IMR-90 (cell line): ENCODE data around the gene IL2RA. TPM values are rescaled to one million over a fixed set of nuclear protein-coding genes. Genes with fewer than 3 reads are reported as not detected.

Experiments
- ATAC-seq: fragments of 200-7000 bp; cut with Tn5 transposase; 2 replicates; pipeline ENCODE4 v1.9.1; 2020; ENCODE audit warnings: low read depth, mild to moderate bottlenecking, moderate library complexity
- BruUV-seq: library from RNA; stranded (reverse); fragments of 400-500 nt; replicated peaks from 2 replicates; lab custom pipeline; 2021; lab: Mats Ljungman, UMichigan
- CTCF ChIA-PET: fragments of 300-600 bp; formaldehyde crosslinking; extraction: SDS; loops from one replicate; lab custom pipeline; 2021; ENCODE audit warnings: antibody characterized with exemption; lab: Yijun Ruan, JAX
- POLR2A ChIA-PET: fragments of 300-600 bp; sonication (Branson Sonifier 250); formaldehyde crosslinking; loops from one replicate; lab custom pipeline; 2022; ENCODE audit warnings: antibody characterized with exemption; ENCODE audit not compliant: unreplicated experiment; lab: Charles Lee
- DNase-seq: peaks from one replicate; pipeline ENCODE4 v3.0.0; 2013
- H2AFZ ChIP-seq: replicated peaks from 2 replicates; pipeline ENCODE3; 2013; ENCODE audit warnings: low read length, mild to moderate bottlenecking; ENCODE audit not compliant: poor library complexity
- H2AK5ac ChIP-seq: 2 replicates; pipeline ENCODE4 v1.6.1; 2013; ENCODE audit warnings: low read depth, low read length, inconsistent platforms
- H2AK9ac ChIP-seq: replicated peaks from 2 replicates; pipeline ENCODE3; 2013; ENCODE audit warnings: mild to moderate bottlenecking, low read depth, low read length, moderate library complexity; ENCODE audit not compliant: poor library complexity
- H2BK120ac ChIP-seq: 2 replicates; pipeline ENCODE4 v1.6.1; 2013; ENCODE audit warnings: low read depth, low read length, inconsistent platforms
- H2BK15ac ChIP-seq: 3 replicates; pipeline ENCODE4 v1.6.1; 2013; ENCODE audit warnings: low read depth, low read length, inconsistent platforms
- H2BK20ac ChIP-seq: 2 replicates; pipeline ENCODE4 v1.6.1; 2013; ENCODE audit warnings: low read depth, mild to moderate bottlenecking, inconsistent platforms, low read length, moderate library complexity
- H2BK5ac ChIP-seq: 2 replicates; pipeline ENCODE4 v1.6.1; 2013; ENCODE audit warnings: mild to moderate bottlenecking, low read depth, low read length, inconsistent platforms; ENCODE audit not compliant: poor library complexity, severe bottlenecking
- H3K14ac ChIP-seq: replicated peaks from 2 replicates; pipeline ENCODE4 v1.6.1; 2013; ENCODE audit warnings: low read depth, low read length, inconsistent platforms
- H3K18ac ChIP-seq: 2 replicates; pipeline ENCODE4 v1.6.1; 2013; ENCODE audit warnings: low read depth, low read length, control low read depth
- H3K23ac ChIP-seq: 2 replicates; pipeline ENCODE4 v1.6.1; 2013; ENCODE audit warnings: low read depth, low read length, inconsistent platforms
- H3K27ac ChIP-seq: 2 replicates; pipeline ENCODE4 v1.5.1; 2013; ENCODE audit warnings: mild to moderate bottlenecking, control low read depth, low read length; ENCODE audit not compliant: insufficient read depth
- H3K27me3 ChIP-seq: 2 replicates; pipeline ENCODE4 v1.6.1; 2013; ENCODE audit warnings: low read length; ENCODE audit not compliant: control insufficient read depth, insufficient read depth
- H3K36me3 ChIP-seq: 2 replicates; pipeline ENCODE4 v1.6.1; 2013; ENCODE audit warnings: low read length, mixed read lengths; ENCODE audit not compliant: control insufficient read depth, insufficient read depth
- H3K4ac ChIP-seq: 2 replicates; pipeline ENCODE4 v1.6.1; 2013; ENCODE audit warnings: low read depth, low read length, inconsistent platforms
- H3K4me1 ChIP-seq: 2 replicates; pipeline ENCODE4 v1.6.1; 2013; ENCODE audit warnings: low read length, mixed read lengths; ENCODE audit not compliant: control insufficient read depth, insufficient read depth
- H3K4me2 ChIP-seq: 2 replicates; pipeline ENCODE4 v1.6.1; 2013; ENCODE audit warnings: low read depth, mild to moderate bottlenecking, control low read depth, low read length, moderate library complexity
- H3K4me3 ChIP-seq: 2 replicates; pipeline ENCODE4 v1.5.1; 2013; ENCODE audit warnings: low read depth, mild to moderate bottlenecking, control low read depth, low read length, moderate library complexity; ENCODE audit not compliant: insufficient read depth
- H3K56ac ChIP-seq: 2 replicates; pipeline ENCODE4 v1.6.1; 2013; ENCODE audit warnings: low read length, inconsistent platforms; ENCODE audit not compliant: insufficient read depth; ENCODE audit errors: extremely low read depth
- H3K79me1 ChIP-seq, 2 experiments: 2 replicates each; pipeline ENCODE4 v1.6.1; 2013; ENCODE audit warnings: low read length in 2 of 2, inconsistent platforms in 1 of 2, low read depth in 1 of 2
- H3K9ac ChIP-seq: 2 replicates; pipeline ENCODE4 v1.6.1; 2013; ENCODE audit warnings: low read depth, low read length, control low read depth
- H3K9me1 ChIP-seq: 2 replicates; pipeline ENCODE4 v1.6.1; 2013; ENCODE audit warnings: low read length, inconsistent platforms; ENCODE audit not compliant: insufficient read depth
- H3K9me3 ChIP-seq: 2 replicates; pipeline ENCODE4 v1.6.1; 2013; ENCODE audit warnings: low read length; ENCODE audit not compliant: control insufficient read depth, insufficient read depth
- H4K20me1 ChIP-seq: 2 replicates; pipeline ENCODE4 v1.6.1; 2013; ENCODE audit warnings: low read length, inconsistent platforms; ENCODE audit not compliant: insufficient read depth
- H4K5ac ChIP-seq: 2 replicates; pipeline ENCODE4 v1.6.1; 2013; ENCODE audit warnings: mild to moderate bottlenecking, low read depth, low read length, control low read depth
- H4K8ac ChIP-seq, 2 experiments: 2 replicates each; pipeline ENCODE4 v1.6.1; 2013; ENCODE audit warnings: low read depth in 2 of 2, low read length in 2 of 2, control low read depth in 1 of 2, inconsistent platforms in 1 of 2
- H4K91ac ChIP-seq: 2 replicates; pipeline ENCODE4 v1.6.1; 2013; ENCODE audit warnings: low read depth, low read length, inconsistent platforms; ENCODE audit not compliant: insufficient read depth
- BHLHE40 ChIP-seq: fragments of 150-350 bp; IDR thresholded peaks from 2 replicates; pipeline ENCODE4 v1.6.1; 2016; ENCODE audit warnings: mild to moderate bottlenecking, low read depth, low read length
- CEBPB ChIP-seq: IDR thresholded peaks from 2 replicates; pipeline ENCODE4 v1.6.1; 2012; ENCODE audit warnings: low read depth, low read length, improper control_type of control experiment
- CHD1 ChIP-seq: IDR thresholded peaks from 2 replicates; pipeline ENCODE4 v1.6.1; 2012; ENCODE audit warnings: low read depth, low read length, improper control_type of control experiment
- ELK1 ChIP-seq: fragments of 150-350 bp; IDR thresholded peaks from 2 replicates; pipeline ENCODE4 v1.6.1; 2016; ENCODE audit warnings: low read depth, mild to moderate bottlenecking, low read length, moderate library complexity, borderline replicate concordance
- FOS ChIP-seq: fragments of 150-350 bp; IDR thresholded peaks from 2 replicates; pipeline ENCODE4 v1.6.1; 2016; ENCODE audit warnings: low read depth, low read length
- MAFK ChIP-seq: IDR thresholded peaks from 2 replicates; pipeline ENCODE4 v1.6.1; 2012; ENCODE audit warnings: low read depth, low read length, improper control_type of control experiment
- MXI1 ChIP-seq: IDR thresholded peaks from 2 replicates; pipeline ENCODE4 v1.6.1; 2012; ENCODE audit warnings: low read depth, mild to moderate bottlenecking, low read length, moderate library complexity, borderline replicate concordance
- NFE2L2 ChIP-seq: fragments of 150-350 bp; IDR thresholded peaks from 2 replicates; pipeline ENCODE4 v1.6.1; 2016; ENCODE audit warnings: low read depth, mild to moderate bottlenecking, low read length
- RCOR1 ChIP-seq: IDR thresholded peaks from 2 replicates; pipeline ENCODE4 v1.6.1; 2012; ENCODE audit warnings: mild to moderate bottlenecking, low read length, improper control_type of control experiment; ENCODE audit not compliant: insufficient replicate concordance
- RFX5 ChIP-seq: IDR thresholded peaks from 2 replicates; pipeline ENCODE4 v1.8.0; 2012; ENCODE audit warnings: low read depth, mild to moderate bottlenecking, low read length, moderate library complexity
- USF2 ChIP-seq: fragments of 150-350 bp; IDR thresholded peaks from 2 replicates; pipeline ENCODE4 v1.6.1; 2017; ENCODE audit warnings: mild to moderate bottlenecking, antibody characterized with exemption, low read length, low read depth
- WGBS, 2 experiments: methylation state at CpG; one replicate each; pipeline versions ENCODE4 v1.1.5 to v1.1.7; 2013; ENCODE audit warnings: missing lambda C conversion rate in 2 of 2; ENCODE audit not compliant: insufficient read length in 1 of 2; ENCODE audit errors: extremely low coverage in 2 of 2; 5-methylcytosine and 5-hydroxymethylcytosine counted together
- dilution Hi-C: fragments of 300-500 bp; cut with HindIII; formaldehyde crosslinking; loops from one replicate; pipeline ENCODE4 v1.14.3; 2018; ENCODE audit warnings: low sequenced_read_pairs; ENCODE audit not compliant: unreplicated experiment
- in situ Hi-C: fragments of 300-500 bp; cut with MboI; formaldehyde crosslinking; loops from 3 replicates; pipeline ENCODE4 v1.14.3; 2019; ENCODE audit warnings: low sequenced_read_pairs, inconsistent platforms, mixed read lengths
- intact Hi-C: fragments of 100-400 bp; cut with micrococcal nuclease; formaldehyde crosslinking; loops from 2 replicates; pipeline ENCODE4 v1.10.0; 2022
- polyA plus RNA-seq, 3 experiments: library from polyadenylated mRNA; depleted of rRNA; stranded (reverse); fragments of >200 nt; gene quantifications; 2 replicates each; pipeline ENCODE4 v1.2.3, GENCODE V29; 2012; ENCODE audit warnings: low replicate concordance in 1 of 3
- total RNA-seq: library from RNA; depleted of rRNA; stranded (reverse); fragments of >200 nt; gene quantifications from 2 replicates; pipeline ENCODE4 v1.2.3, GENCODE V29; 2012

Gene IL2RA
- total and polyA plus RNA-seq, 2 of the 4 experiments (the other 2 are of a cell fraction): not detected

DNA sequence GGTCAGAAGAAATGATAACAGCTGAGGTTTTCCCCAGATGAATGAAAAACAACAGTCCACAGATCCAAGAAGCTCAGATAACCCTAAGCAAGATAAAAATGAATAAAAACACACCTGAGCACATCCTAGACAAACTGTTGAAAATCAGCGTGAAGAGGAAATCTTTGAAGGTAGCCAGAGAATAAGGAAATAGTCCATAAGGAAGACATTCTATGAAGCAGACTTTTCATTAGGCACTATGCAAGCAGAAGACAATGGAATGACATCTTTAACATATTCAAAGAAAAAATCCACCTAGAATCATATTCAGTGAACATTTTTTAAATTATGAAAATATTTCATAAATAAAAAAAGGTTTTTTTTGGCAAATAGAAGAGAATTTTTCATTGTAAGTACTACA, 69.8 kb downstream of the IL2RA start:
- no CpG with 5 or more reads among the region's 1 CpG for WGBS, 2 experiments

More for the DNA sequence above, 69.8 kb downstream of the IL2RA start:
- Histone ChIP-seq H3K9me3 (peaks cover 4% of the 10 kb centered on the region), H3K4me1 (no peaks in the 10 kb centered on the region), H3K9ac (no peak overlapping the region), H2BK5ac (no peak overlapping the region), H4K5ac (no peak overlapping the region), H4K91ac (no peak overlapping the region), H3K4me3 (no peak overlapping the region), H2BK20ac (no peak overlapping the region), H3K4me2 (no peak overlapping the region), H3K23ac (no peak overlapping the region), H3K27me3 (peaks cover 4% of the 10 kb centered on the region), H2BK15ac (no peak overlapping the region), H2AK9ac (no peak overlapping the region), H2AFZ (no peak overlapping the region), H2AK5ac (no peak overlapping the region), H4K20me1 (no peaks in the 10 kb centered on the region), H3K18ac (no peak overlapping the region), H3K79me1 (no peaks in the 10 kb centered on the region), H4K8ac (no peak overlapping the region), H3K4ac (no peak overlapping the region), H3K9me1 (no peaks in the 10 kb centered on the region), H3K56ac (no peak overlapping the region), H2BK120ac (no peak overlapping the region), H3K36me3 (no peaks in the 10 kb centered on the region), H3K27ac (no peak overlapping the region), H3K14ac (no peak overlapping the region)
- dilution Hi-C loops (no loop called here), in situ Hi-C loops (no loop called here), intact Hi-C loops (no loop called here)
- DNase-seq: no peak
- no TSS peak for BruUV-seq
- TF ChIP-seq NFE2L2 (no peak), ELK1 (no peak), RCOR1 (no peak), BHLHE40 (no peak), RFX5 (no peak), USF2 (no peak), MAFK (no peak), CHD1 (no peak), MXI1 (no peak), FOS (no peak), CEBPB (no peak)
- no peak for ATAC-seq
- ChIA-PET POLR2A (no interaction called here), CTCF (no interaction called here)
